K562 (cell line): Measurements from ENCODE around the gene HOXC11. TPM values are rescaled to one million over a fixed set of nuclear protein-coding genes. Genes with fewer than 3 reads are reported as not detected.

Source experiments
- ATAC-seq: fragments of 200-7000 bp; cut with Tn5 transposase; 3 replicates; pipeline ENCODE4 v1.9.1; 2020; ENCODE audit warnings: moderate library complexity
- BruUV-seq: library from RNA; stranded (reverse); fragments of 400-500 nt; replicated peaks from 2 replicates; lab custom pipeline; 2021; lab: Mats Ljungman, UMichigan
- CTCF ChIA-PET: fragments of 300-600 bp; formaldehyde crosslinking; extraction: SDS; loops from one replicate; lab custom pipeline; 2021; ENCODE audit warnings: low intra/inter-chr PET ratio; lab: Yijun Ruan, JAX
- POLR2A ChIA-PET: fragments of 300-600, 350-650 bp; sonication (Branson Sonifier 250); formaldehyde crosslinking; extraction: SDS; loops from one replicate; lab custom pipeline; 2021; ENCODE audit warnings: antibody characterized with exemption, inconsistent platforms; lab: Yijun Ruan, JAX
- DNase-seq, 4 experiments: peaks; one replicate each; pipeline versions ENCODE4 v3.0.0 to v3.0.0-alpha.2; 2011 to 2018; ENCODE audit warnings: low spot score in 3 of 4, mixed read lengths in 3 of 4; ENCODE audit errors: extremely low read depth in 1 of 4
- FAIRE-seq: peaks from 2 replicates; lab custom pipeline; 2011; peaks lifted over from hg19 to GRCh38; lab: Jason Lieb, UNC
- H2AFZ ChIP-seq: 2 replicates; pipeline ENCODE4 v1.6.0; 2011; ENCODE audit warnings: low read depth, low read length, control low read depth, inconsistent platforms
- H3K27ac ChIP-seq: fragments of 200-600 bp; 3 replicates; pipeline ENCODE4 v1.8.0; 2011; ENCODE audit warnings: low read depth, mild to moderate bottlenecking, control low read depth, inconsistent platforms, low read length, moderate library complexity, mixed read lengths; ENCODE audit errors: extremely low read depth
- H3K27me3 ChIP-seq, 2 experiments: fragments of 300-600 bp in 1 of 2; 2 replicates in 1 of 2; 3 replicates in 1 of 2; pipeline versions ENCODE4 v1.6.0 to v1.8.0; 2011; ENCODE audit warnings: inconsistent platforms in 2 of 2, low read length in 2 of 2, mild to moderate bottlenecking in 1 of 2, mixed read lengths in 1 of 2, moderate library complexity in 1 of 2; ENCODE audit not compliant: control insufficient read depth in 2 of 2, insufficient read depth in 2 of 2
- H3K36me3 ChIP-seq: fragments of 300-600 bp; 3 replicates; pipeline ENCODE4 v1.8.0; 2011; ENCODE audit warnings: mild to moderate bottlenecking, low read length, inconsistent platforms; ENCODE audit not compliant: control insufficient read depth, insufficient read depth
- H3K4me1 ChIP-seq, 2 experiments: fragments of 200-600 bp in 1 of 2; replicated peaks in 1 of 2; 2 replicates in 1 of 2; 3 replicates in 1 of 2; pipeline versions ENCODE4 v1.5.1 to v1.8.0; 2011; ENCODE audit warnings: inconsistent platforms in 2 of 2, low read length in 2 of 2, mild to moderate bottlenecking in 1 of 2, mixed read lengths in 1 of 2, moderate library complexity in 1 of 2; ENCODE audit not compliant: control insufficient read depth in 2 of 2, insufficient read depth in 2 of 2
- H3K4me2 ChIP-seq: 2 replicates; pipeline ENCODE4 v1.6.1; 2011; ENCODE audit warnings: low read length, control low read depth, inconsistent platforms, mixed read lengths; ENCODE audit not compliant: insufficient read depth
- H3K4me3 ChIP-seq: fragments of 200-600 bp; sonication (generic), shearing (Covaris generic); 2 replicates; pipeline ENCODE4 v1.5.1; 2016; ENCODE audit warnings: control low read depth, inconsistent platforms
- H3K79me2 ChIP-seq: fragments of 200-600 bp; 3 replicates; pipeline ENCODE4 v1.8.0; 2011; ENCODE audit warnings: low read length, inconsistent platforms; ENCODE audit not compliant: control insufficient read depth, insufficient read depth
- H3K9ac ChIP-seq, 2 experiments: 2 replicates each; pipeline versions ENCODE4 v1.6.0 to v1.6.1; 2011; ENCODE audit warnings: low read depth in 2 of 2, low read length in 2 of 2, control low read depth in 1 of 2, inconsistent platforms in 1 of 2, mild to moderate bottlenecking in 1 of 2, mixed read lengths in 1 of 2; ENCODE audit not compliant: insufficient read depth in 1 of 2
- H3K9me1 ChIP-seq: one replicate; pipeline ENCODE4 v1.6.0; 2011; ENCODE audit warnings: inconsistent platforms, mild to moderate bottlenecking, low read length, moderate library complexity; ENCODE audit not compliant: control insufficient read depth, insufficient read depth
- H3K9me3 ChIP-seq: replicated peaks from 2 replicates; pipeline ENCODE4 v1.5.1; 2011; ENCODE audit warnings: low read depth, low read length, inconsistent platforms; ENCODE audit not compliant: control insufficient read depth, insufficient read depth
- H4K20me1 ChIP-seq: replicated peaks from 2 replicates; pipeline ENCODE4 v1.6.1; 2011; ENCODE audit warnings: low read length, inconsistent platforms, mixed read lengths; ENCODE audit not compliant: control insufficient read depth, insufficient read depth
- GABPB1 ChIP-seq: sonication (generic); formaldehyde crosslinking; IDR thresholded peaks from 2 replicates; pipeline ENCODE4 v1.8.0; 2022; ENCODE audit warnings: mild to moderate bottlenecking, missing genetic modification reagents
- GATA2 ChIP-seq: sonication (generic); formaldehyde crosslinking; IDR thresholded peaks from 2 replicates; pipeline ENCODE4 v1.4.0; 2020; ENCODE audit warnings: mild to moderate bottlenecking, missing genetic modification reagents
- MAZ ChIP-seq, 2 experiments: fragments of 450-650 bp in 1 of 2; sonication (generic) in 1 of 2; formaldehyde crosslinking; IDR thresholded peaks in 1 of 2; conservative IDR thresholded peaks in 1 of 2; 2 replicates each; pipeline versions ENCODE4 v1.4.0 to v1.5.0; 2020; ENCODE audit warnings: mild to moderate bottlenecking in 1 of 2, missing genetic modification reagents in 1 of 2
- SRSF7 ChIP-seq: fragments of 200-400 bp; formaldehyde crosslinking; optimal IDR thresholded peaks from 2 replicates; pipeline ENCODE3; 2017; ENCODE audit warnings: mild to moderate bottlenecking, low read depth, low read length
- WGBS: fragments of 100-300 bp; shearing (Covaris generic); methylation state at CpG from one replicate; pipeline ENCODE4 v1.1.6; 2016; ENCODE audit warnings: low coverage, mixed read lengths; ENCODE audit not compliant: insufficient coverage; ENCODE audit errors: missing lambda C conversion rate; 5-methylcytosine and 5-hydroxymethylcytosine counted together
- in situ Hi-C: fragments of 300-500 bp; cut with MboI; formaldehyde crosslinking; loops from 4 replicates; pipeline ENCODE4 v1.15.0; 2018; ENCODE audit warnings: inconsistent platforms, mixed read lengths
- intact Hi-C: fragments of 100-400 bp; cut with micrococcal nuclease; formaldehyde crosslinking; loops from 2 replicates; pipeline ENCODE4 v1.14.2; 2022
- polyA plus RNA-seq, 8 experiments: library from polyadenylated mRNA; depleted of rRNA in 4 of 8; stranded (reverse) in 5 of 8; unstranded in 3 of 8; fragments of >200 nt; fragmentation: Nextera tagmentation in 2 of 8; fragmentation: Illumina TruSeq in 1 of 8; extraction: Ambion mirVana in 2 of 8; extraction: Trizol in 1 of 8; gene quantifications; 2 replicates each; pipeline versions ENCODE4 v1.2.1 to v1.2.3, GENCODE V29; 2011 to 2014; ENCODE audit warnings: inconsistent platforms in 1 of 8, missing spikeins in 1 of 8
- total RNA-seq, 7 experiments: library from RNA; depleted of rRNA in 6 of 7; stranded (reverse); fragments of >200 nt in 6 of 7; fragmentation: Illumina TruSeq in 2 of 7; extraction: Trizol in 2 of 7; gene quantifications; 2 replicates each; pipeline versions ENCODE4 v1.2.1 to v1.2.3, GENCODE V29; 2011 to 2021; ENCODE audit warnings: low replicate concordance in 1 of 7
- TF ChIP-seq, protein P1 (sequence below): fragments of 250-450 bp; sonication (Bioruptor Pico); IDR thresholded peaks from 2 replicates; pipeline ENCODE4 v1.5.0; 2020; ENCODE audit warnings: mild to moderate bottlenecking, borderline replicate concordance
- TF ChIP-seq, protein P2 (sequence below), 2 experiments: fragments of 450-650 bp in 1 of 2; sonication (generic) in 1 of 2; formaldehyde crosslinking in 1 of 2; IDR thresholded peaks in 1 of 2; conservative IDR thresholded peaks in 1 of 2; 2 replicates each; pipeline versions ENCODE4 v1.6.1 to v1.8.1; 2016 to 2023; ENCODE audit warnings: mild to moderate bottlenecking in 2 of 2, moderate library complexity in 2 of 2, inconsistent platforms in 1 of 2, missing genetic modification reagents in 1 of 2
- TF ChIP-seq, protein P3 (sequence below): fragments of 250-450 bp; sonication (Bioruptor Pico); IDR thresholded peaks from 2 replicates; pipeline ENCODE4 v1.4.0; 2020; ENCODE audit warnings: mild to moderate bottlenecking, moderate library complexity, borderline replicate concordance
- TF ChIP-seq, protein P4 (sequence below): sonication (generic); formaldehyde crosslinking; IDR thresholded peaks from 2 replicates; pipeline ENCODE4 v1.8.0; 2022; ENCODE audit warnings: mild to moderate bottlenecking, low read depth, missing genetic modification reagents

The HOXC11 gene
- total and polyA plus RNA-seq, 9 of the 15 experiments (the other 6 are each of a cell fraction or from before 2014, with no cell fraction given): not detected

DNA sequence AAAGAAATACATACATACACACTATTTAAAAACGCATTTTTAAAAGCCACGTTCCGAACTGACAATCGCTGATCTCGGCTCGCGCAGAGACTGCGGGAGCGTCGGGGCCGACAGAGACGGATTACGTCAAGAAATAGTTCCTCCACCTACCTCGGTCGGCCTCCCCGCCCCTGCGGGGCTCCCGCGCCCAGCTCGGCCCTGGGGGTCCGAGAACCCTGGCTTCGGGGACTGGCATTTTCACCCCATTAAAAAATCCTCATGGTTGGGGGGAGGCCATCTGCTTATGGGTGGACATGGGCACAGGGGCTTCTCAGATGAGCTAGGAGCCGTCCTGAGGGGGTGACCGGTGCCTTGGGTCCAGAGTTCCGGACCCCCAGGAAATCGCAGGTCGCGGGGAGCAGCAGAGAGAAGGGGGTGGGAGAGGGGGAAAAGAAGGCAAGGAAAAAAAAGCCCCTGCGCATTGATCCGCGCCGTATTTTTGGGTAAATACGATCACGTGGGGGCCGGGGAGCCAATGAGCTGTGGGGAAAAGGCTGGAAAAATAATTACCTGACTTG, 26.7 kb downstream of the HOXC11 start (continued):
- TF ChIP-seq, protein P1, sequence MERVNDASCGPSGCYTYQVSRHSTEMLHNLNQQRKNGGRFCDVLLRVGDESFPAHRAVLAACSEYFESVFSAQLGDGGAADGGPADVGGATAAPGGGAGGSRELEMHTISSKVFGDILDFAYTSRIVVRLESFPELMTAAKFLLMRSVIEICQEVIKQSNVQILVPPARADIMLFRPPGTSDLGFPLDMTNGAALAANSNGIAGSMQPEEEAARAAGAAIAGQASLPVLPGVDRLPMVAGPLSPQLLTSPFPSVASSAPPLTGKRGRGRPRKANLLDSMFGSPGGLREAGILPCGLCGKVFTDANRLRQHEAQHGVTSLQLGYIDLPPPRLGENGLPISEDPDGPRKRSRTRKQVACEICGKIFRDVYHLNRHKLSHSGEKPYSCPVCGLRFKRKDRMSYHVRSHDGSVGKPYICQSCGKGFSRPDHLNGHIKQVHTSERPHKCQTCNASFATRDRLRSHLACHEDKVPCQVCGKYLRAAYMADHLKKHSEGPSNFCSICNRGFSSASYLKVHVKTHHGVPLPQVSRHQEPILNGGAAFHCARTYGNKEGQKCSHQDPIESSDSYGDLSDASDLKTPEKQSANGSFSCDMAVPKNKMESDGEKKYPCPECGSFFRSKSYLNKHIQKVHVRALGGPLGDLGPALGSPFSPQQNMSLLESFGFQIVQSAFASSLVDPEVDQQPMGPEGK (CRISPR knock-in tag): no peak

DNA sequence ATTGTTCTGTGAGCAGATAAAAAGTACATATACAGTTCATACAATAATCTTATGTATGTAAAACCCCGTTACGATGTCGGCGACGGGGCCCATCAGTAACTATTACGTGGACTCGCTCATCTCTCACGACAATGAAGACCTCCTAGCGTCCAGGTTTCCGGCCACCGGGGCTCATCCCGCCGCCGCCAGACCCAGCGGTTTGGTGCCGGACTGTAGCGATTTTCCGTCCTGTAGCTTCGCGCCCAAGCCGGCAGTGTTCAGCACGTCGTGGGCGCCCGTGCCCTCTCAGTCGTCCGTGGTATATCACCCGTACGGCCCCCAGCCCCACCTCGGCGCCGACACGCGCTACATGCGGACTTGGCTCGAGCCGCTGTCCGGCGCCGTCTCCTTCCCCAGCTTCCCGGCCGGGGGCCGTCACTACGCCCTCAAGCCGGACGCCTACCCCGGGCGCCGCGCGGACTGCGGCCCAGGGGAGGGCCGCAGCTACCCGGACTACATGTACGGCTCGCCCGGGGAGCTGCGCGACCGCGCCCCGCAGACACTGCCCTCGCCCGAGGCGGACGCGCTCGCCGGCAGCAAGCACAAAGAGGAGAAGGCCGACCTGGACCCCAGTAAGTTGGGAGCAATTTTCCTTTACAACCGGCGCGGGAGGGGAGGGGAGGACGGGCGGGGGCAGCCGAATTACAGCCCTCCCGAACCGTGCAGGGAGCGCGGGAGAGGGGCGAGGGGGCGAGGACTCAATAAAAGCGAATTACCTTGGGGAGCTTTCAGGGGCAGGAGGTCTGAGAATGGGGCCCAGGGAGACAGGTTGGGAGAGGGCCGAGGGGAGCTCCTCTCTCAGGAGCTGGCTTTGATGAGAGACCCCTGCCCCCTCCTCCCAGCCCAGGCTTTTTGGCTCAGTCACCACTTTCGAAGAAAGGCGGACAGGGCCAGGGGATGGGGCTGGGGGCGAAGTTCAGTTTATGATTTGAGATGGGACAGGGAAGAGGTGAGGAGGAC, 27.5 kb downstream of the HOXC11 start, which contains the start of gene HOXC9:
HOXC9 (plus strand) TSS at position 46 of the 999 bp plus-strand sequence; CDS start at position 74, 28 bp downstream.
- Histone ChIP-seq H3K36me3 (no peaks in the 10 kb centered on the region), H3K4me2 (peak within 1 kb of the TSS; percentile 95), H3K4me3 (peak within 1 kb of the TSS; percentile 71), H3K4me1 (peaks cover 38 to 76% of the 10 kb centered on the region in 2 experiments), H3K27me3 (no peaks in the 10 kb centered on the region), H3K27ac (peak within 1 kb of the TSS; percentile 94), H4K20me1 (no peaks in the 10 kb centered on the region), H2AFZ (peak within 1 kb of the TSS; percentile 97), H3K9me3 (no peaks in the 10 kb centered on the region), H3K9me1 (no peaks in the 10 kb centered on the region), H3K9ac (peak within 1 kb of the TSS; percentile 94 to 99), H3K79me2 (peaks cover 39% of the 10 kb centered on the region)
- intact Hi-C loops: no loop called here
- DNase-seq (peak; percentile 57 to 69 (median 63)), ATAC-seq (peak; percentile 51), FAIRE-seq (no peak)
- ChIA-PET CTCF (no interaction called here), POLR2A (interaction anchor here (0.6 to 5.6 kb wide), 18 partner anchors 9 to 288 kb away, joined by 3 to 43 read pairs (median 4); partner anchors contain the start of gene CBX5)
- TSS peak; percentile 35 for BruUV-seq
- 4% methylated on average over 56 of the region's 87 CpGs for WGBS
- in situ Hi-C loops: no loop called here
- peak; percentile 60 to 61; a peak in 3 of 4 replicates for TF ChIP-seq MAZ (CRISPR knock-in tag; conservative IDR thresholded peaks at IDR 0.05 in 1 of 2, IDR thresholded peaks at IDR 0.05 in 1 of 2)
- no peak for TF ChIP-seq GATA2
- TF ChIP-seq, protein P2, sequence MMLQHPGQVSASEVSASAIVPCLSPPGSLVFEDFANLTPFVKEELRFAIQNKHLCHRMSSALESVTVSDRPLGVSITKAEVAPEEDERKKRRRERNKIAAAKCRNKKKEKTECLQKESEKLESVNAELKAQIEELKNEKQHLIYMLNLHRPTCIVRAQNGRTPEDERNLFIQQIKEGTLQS (IDR thresholded peaks at IDR 0.05): no peak
- TF ChIP-seq, protein P2 (CRISPR knock-in tag; conservative IDR thresholded peaks at IDR 0.05): peak; percentile 26; the same call in 1 of the 2 replicates
- TF ChIP-seq GABPB1 (CRISPR knock-in tag): peak; percentile 54; the same call in 1 of the 2 replicates
- TF ChIP-seq, protein P3, sequence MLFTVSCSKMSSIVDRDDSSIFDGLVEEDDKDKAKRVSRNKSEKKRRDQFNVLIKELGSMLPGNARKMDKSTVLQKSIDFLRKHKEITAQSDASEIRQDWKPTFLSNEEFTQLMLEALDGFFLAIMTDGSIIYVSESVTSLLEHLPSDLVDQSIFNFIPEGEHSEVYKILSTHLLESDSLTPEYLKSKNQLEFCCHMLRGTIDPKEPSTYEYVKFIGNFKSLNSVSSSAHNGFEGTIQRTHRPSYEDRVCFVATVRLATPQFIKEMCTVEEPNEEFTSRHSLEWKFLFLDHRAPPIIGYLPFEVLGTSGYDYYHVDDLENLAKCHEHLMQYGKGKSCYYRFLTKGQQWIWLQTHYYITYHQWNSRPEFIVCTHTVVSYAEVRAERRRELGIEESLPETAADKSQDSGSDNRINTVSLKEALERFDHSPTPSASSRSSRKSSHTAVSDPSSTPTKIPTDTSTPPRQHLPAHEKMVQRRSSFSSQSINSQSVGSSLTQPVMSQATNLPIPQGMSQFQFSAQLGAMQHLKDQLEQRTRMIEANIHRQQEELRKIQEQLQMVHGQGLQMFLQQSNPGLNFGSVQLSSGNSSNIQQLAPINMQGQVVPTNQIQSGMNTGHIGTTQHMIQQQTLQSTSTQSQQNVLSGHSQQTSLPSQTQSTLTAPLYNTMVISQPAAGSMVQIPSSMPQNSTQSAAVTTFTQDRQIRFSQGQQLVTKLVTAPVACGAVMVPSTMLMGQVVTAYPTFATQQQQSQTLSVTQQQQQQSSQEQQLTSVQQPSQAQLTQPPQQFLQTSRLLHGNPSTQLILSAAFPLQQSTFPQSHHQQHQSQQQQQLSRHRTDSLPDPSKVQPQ: no peak
- no peak for TF ChIP-seq SRSF7
- TF ChIP-seq, protein P4, sequence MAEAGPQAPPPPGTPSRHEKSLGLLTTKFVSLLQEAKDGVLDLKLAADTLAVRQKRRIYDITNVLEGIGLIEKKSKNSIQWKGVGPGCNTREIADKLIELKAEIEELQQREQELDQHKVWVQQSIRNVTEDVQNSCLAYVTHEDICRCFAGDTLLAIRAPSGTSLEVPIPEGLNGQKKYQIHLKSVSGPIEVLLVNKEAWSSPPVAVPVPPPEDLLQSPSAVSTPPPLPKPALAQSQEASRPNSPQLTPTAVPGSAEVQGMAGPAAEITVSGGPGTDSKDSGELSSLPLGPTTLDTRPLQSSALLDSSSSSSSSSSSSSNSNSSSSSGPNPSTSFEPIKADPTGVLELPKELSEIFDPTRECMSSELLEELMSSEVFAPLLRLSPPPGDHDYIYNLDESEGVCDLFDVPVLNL (CRISPR knock-in tag): 0 out of 2 replicates have a peak, but pooled peaks have one; percentile 9
